Forelimb muscle (tissue), 1 donor: ENCODE measurements around the gene METTL23. TPM values are rescaled to one million over a fixed set of nuclear protein-coding genes. Genes with fewer than 3 reads are reported as not detected.
A peak's percentile ranks its signal among the peaks of the same experiment; 100 is the strongest.
"Not testable (repeated sequence)": the region's sequence is repeated elsewhere in the genome, so short reads cannot be mapped to it uniquely, and the experiment has no call there.

ENCODE experiments used
- DNase-seq: peaks from one replicate; pipeline ENCODE4 v3.0.0-alpha.2; 2013; ENCODE audit warnings: low read depth
- polyA plus RNA-seq: library from polyadenylated mRNA; unstranded; fragments of 120-200 nt; gene quantifications from one replicate; pipeline ENCODE4 v1.2.1, GENCODE V29; 2013; ENCODE audit not compliant: insufficient read length

The METTL23 gene
- polyA plus RNA-seq, 1 donor = 21.0 TPM

DNA sequence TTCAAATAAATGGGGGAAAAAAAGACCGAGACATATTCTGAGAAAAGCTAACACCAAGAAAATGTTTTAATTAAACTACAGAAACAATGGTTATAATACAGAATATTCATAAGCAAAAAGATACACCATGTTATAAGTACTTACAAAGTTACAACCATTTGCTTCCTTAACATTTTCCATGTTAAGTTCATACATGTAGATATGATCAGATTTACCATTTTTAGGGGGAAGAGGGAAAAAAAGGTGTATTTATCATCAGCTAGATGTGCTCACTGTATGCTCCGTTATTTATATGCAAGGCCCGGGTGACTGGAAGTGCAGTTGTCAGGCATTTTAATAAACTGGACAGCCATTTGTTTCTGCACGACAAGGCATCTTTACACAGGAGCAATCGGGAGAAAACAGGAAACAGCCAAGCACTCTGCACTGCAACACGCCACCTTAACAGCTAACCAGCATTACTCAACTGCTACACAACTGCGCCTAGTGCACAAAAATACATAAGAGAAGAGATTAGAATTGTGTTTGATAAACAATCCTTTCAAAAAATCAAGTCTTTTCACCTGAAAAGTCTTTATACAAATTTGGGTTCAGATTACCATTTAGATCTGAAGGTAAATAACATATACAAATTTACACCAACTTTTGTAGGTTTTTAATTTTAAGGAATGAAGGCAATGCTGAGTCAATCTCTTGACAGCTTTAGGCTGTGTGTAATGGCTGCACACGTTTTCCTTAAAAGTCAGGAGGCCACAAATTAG lies 7.6 kb downstream of the METTL23 start:
- no peak for DNase-seq

DNA sequence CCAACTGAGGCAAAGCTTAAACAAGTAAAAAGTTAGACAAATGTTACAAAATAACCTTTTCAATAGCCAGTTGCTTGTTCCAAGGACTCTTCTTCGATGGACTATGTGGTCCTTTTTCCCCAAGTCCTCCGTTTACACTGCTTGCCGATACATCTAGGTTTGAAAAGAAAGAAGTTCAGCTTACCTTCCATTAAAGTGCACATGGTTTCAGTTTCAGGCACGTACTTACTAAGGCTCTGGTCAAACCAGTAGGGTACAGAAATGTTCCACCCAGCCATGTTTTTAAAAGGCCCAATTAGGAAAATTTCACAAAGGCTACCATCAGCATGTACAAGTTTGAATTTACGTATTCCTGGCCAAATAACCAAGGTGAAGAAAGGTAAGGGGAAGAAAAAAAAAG lies 8.4 kb downstream of the METTL23 start:
- no peak for DNase-seq

DNA sequence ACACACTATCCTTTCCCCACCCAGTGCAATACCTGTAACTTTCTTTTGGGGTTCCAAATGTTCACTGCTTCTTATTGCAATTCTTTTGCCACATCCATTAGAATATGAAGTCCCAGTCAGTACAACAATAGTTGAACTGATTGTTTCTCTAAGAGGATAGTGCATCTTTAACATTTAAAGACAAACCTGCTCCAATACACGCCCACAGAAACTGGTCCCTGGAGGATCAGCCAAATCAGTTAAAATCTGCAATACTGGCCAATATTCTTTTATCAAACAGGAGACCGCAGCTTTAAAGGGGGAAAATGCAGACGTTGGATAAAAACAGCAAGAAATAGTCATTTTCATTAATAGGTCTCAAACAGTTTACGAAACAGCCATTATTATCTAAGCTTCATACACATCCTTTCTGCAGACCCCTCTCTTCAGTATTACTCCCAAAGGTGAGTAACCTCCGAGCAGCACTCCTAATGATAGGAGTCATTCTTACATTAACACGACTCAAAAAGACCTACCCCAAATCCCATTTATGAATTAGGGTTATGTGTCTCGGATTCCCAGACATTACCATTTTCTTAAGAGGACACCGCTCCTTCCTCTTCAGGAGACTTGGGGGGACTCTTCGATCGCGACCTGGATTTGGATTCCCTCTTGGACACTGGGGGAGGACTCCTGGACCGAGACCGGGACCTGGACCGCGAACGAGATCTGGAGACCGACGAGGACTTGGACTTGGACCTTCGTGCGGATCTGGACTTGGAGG lies 9.1 kb downstream of the METTL23 start:
- no peak for DNase-seq

DNA sequence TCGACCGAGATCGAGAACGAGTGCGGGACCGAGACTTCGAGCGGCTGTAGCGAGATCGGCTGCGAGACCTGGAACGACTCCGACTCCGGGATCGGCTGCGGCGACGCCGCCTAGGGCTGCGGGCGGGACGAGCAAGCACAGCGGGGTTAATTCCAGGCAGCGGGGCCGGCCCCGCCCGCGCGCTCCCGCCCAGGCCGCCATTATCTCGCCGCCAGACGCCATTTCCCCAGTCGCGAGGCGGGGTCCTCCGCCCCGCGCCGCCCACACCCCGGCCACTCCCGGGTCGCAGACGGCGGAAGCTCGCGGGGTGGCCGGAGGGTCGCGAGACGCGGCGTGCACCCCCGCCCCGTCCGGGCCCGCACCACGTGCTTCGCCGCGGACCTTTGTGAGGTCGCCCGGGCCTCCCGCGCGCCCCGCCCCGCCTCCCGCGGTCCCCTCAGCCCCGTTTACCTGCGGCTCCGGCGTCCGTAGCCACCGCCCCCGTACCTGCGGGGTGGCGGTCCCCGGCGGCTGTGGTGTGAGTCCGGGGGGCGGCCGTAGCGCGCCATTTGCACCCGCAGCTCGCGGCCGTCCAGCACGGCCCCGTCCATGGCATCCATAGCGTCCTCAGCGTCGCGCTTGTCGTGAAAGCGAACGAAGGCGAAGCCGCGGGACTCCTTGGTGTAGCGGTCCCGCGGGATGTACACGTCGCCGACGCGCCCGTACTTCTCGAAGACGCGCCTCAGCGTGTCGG lies 9.9 kb downstream of the METTL23 start:
- no peak for DNase-seq

DNA sequence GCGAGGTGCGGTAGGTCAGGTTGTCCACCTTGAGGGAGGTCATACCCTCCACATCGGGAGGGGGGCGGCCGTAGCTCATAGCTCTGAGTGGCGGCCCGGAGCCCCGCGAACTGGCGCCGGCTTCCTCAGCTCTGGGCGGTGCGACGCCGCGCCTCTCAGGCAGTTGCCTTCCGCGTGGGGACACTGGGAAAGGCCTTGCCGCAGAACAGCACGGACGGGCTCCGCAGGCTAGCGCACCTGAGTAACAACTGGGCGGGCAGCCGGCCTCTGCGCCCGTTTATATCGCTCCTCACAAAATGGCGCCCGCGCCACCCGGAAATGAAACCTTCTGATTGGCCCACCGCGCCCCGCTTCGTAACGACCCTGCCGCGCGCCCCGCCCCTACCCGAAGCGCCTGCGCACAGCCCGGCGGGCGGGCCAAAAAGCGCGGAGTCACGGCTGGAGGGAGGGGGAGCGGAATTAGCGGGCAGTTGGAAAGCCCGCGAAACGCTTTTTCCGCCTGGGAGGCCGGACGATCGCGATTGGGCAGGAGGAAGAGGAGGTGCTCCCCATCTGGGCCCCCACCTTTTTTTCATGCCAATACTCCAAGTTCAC lies 10.5 kb downstream of the METTL23 start, which contains the start of gene SRSF2:
Gene SRSF2, minus strand, starts transcription at position 250 of the 594 bp plus-strand sequence. Its CDS starts 171 bp downstream, at position 79.
- DNase-seq = peak; percentile 96

DNA sequence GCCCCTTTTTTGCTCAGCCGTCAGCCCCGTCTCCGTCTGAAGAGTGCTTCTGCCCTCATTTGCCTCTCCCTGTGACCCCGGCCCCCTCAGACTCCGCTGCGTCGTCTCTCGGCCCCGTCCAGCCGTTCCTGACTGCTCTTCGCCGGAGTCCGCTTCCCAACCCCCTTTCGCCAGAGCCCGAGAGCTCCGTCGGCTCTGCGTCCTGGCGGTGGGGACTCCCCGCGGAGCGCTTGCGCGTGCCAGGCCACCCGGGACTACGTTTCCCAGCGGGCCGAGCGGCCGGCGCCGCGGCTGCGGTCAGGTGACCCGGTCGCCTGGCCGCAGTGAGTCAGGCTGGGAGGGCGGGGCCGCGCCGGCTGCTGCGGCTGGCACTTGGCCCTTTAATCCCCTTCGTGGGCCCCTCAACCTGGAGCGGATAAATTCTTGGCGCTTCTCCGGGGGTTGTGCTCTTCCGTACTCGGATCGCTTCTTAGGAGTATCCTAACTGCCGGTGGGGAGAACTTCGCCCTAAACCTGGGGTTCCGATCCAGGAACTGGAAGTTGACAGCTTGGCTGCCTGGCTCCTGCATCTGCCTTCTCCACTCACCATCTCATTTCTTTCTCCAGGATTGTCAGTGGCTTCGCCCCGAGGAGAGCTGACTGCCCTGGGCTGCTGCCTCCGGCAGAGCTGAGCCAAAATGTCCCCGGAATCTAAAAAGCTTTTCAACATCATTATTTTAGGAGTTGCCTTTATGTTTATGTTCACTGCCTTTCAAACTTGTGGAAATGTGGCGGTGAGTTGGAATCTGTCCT lies 11.2 kb downstream of the METTL23 start, which contains the start of gene MFSD11:
Gene MFSD11, plus strand, starts transcription at position 444 of the 792 bp plus-strand sequence. Its CDS starts 234 bp downstream, at position 678.
- DNase-seq = peak; percentile 92

DNA sequence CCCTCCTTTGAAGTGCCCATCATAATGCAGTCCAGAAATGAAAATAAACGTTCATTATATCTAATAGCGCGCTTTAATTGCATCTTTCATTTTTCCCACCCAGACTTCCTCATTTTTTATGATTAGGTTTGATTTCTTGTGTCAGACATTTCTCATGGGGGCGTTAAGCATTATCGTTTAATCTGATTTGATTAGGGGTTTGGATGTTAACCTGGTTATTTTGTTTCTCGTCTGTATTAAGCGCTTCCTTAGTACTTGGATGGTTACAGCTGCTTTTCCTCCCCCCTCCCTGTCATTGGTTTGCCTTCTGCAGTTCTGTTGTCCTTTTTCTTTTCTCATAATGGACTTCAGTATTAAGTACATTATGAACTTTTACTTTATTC lies 11.8 kb downstream of the METTL23 start:
- no peak for DNase-seq

DNA sequence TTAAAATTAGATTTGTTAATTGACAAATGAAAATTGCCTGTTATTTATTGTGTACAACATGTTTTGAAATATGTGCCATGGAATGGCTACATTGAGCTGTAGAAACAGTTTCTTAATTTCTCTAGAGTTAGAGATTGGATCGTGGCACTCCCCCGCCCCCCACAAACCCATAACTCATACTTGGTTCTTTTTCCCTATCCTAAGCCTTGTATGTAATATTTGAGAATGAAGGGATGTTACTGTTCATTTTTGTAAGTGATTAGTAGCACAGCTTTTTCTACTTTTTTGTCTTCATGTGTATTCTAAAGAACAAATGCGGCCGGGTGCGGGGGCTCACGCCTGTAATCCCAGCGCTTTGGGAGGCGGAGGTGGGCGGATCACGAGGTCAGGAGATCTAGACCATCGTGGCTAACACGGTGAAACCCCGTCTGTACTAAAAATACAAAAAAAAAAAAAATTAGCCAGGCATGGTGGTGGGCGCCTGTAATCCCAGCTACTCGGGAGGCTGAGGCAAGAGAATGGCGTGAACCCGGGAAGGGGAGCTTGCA lies 13.0 kb downstream of the METTL23 start:
- not testable (repeated sequence) for DNase-seq

DNA sequence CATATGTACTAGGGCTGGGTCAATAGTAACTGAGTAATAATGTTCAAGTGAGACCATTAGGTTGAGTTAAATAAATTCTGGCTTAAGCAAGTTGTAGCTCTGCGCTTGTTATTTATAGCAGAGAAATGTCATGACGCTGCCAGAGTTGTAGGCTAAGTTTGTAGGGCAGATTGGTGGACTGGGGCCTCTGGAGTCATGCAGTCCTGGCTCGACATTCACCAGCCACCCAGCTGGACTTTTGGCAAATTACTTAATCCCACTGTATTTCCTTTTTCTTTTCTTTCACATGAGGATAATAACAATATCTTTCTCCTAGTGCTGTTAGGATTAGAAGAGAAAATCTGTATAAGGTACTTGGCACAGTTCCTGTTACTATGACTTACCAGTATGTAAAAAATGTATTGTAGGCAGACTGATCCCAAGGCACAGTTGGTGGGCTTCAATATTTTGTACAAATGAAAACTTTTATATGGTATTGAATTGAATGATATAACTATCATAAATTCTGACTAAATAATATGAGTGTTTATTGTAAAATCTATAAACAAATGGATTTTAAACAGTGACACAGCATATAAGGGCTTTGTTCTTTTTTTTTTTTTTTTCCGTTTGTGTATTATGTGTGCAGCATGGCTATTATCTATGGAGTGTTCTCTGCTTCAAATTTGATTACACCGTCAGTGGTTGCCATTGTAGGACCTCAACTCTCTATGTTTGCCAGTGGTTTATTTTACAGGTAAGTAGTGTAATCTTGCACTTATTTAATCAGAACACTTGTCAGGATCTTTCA lies 13.9 kb downstream of the METTL23 start:
- no peak for DNase-seq

DNA sequence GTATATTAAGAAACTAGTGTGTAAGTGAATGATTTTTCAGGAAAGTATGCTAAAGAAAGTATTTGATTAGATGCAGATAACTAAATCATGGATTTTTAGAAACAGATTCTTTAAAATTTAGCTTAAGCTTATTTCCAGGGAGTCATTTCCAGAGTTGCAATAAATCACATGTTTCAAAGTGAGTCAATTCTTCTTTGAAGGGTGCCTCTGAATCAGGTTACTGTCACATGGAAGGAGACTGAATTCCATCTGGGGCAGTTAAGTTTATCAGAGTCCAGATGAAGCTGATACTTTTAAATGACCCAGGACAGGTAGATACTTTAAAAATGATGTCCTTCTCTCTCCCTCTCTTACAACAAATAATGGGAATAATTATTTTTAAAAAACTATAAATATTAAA lies 16.3 kb downstream of the METTL23 start:
- no peak for DNase-seq

DNA sequence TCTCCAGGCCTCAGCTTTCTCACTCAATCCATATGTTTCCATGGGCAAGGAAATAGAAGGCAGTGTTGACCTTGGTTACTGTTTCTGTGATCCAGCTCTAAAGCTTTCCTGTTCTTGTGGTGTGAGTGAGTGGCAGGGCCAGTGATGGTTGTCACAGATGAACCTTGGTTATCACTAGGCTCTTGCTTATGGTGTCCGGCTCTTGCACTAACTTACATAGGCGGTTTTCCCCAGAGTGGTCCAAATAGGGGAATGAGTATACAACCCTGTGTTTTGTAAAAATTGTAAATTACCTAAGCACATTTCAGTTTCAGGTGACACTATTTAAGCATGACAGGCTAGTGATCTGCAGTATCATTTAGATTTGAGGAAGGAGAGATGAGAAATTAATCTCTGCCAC lies 18.1 kb downstream of the METTL23 start:
- no peak for DNase-seq

DNA sequence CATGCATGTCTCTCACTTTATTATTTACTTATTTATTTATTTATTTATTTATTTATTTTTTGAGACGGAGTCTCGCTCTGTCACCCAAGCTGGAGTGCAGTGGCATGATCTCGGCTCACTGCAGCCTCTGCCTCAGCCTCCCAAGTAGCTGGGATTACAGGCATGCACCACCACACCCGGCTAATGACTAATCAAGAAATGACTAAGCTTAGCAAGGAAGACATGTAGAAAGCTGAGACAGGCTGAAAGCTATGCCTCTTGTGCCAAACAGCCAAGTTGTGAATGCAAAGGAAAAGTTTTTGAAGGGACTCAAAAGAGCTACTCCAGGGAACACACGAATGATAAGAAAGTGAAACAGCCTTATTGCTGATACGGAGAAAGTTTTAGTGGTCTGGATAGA lies 19.1 kb downstream of the METTL23 start:
- not testable (repeated sequence) for DNase-seq

DNA sequence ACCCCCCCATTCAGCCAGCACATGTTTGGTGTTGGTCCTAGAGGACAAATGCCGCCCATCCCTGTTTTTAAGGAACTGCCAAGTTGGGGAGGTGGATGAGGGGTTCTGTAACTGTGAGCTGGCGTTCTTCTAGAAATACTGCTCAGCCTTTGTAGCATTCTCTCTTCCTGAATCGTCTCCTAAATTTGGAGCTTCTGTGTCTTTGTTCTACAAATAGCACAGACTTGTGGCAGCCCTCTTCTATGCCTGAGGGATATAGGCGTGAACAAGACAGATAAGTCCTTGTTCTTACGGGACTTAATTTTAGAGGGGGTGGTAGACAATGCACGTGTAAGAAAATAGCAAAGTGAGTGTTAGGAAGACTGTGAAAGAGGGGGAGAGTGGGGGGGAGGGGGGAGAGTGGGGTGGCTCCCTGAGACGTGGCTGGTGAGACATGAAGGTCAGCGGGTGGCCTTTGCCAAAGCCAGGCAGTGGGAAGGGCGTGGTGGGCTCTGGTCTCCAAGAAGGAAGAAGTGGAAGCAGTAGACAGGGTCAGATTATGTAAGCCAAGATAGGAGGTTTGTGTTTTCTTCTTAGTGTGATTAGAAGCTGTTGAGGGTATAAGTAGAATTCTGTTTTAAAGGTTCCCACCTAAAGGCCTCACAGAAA lies 21.2 kb downstream of the METTL23 start:
- no peak for DNase-seq

DNA sequence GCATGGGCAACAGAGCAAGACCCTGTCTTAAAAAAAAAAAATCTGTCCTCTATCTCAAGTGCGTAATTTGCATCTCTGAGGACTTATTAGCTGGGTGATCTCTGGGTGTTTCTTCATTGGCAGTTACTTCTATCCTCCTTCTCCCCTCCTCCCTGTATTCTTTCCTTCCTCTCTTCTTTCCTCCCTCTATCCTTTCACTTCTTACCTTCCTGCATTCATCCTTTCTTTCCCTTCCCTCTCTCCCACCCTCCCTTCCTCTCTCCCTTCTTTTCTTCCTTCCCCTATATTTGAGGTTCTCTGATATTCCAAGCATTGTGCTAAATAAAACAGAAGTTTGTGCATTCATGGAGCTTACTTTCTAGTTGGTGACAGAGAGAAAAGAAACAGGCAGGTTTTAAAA lies 22.0 kb downstream of the METTL23 start:
- DNase-seq = no peak

DNA sequence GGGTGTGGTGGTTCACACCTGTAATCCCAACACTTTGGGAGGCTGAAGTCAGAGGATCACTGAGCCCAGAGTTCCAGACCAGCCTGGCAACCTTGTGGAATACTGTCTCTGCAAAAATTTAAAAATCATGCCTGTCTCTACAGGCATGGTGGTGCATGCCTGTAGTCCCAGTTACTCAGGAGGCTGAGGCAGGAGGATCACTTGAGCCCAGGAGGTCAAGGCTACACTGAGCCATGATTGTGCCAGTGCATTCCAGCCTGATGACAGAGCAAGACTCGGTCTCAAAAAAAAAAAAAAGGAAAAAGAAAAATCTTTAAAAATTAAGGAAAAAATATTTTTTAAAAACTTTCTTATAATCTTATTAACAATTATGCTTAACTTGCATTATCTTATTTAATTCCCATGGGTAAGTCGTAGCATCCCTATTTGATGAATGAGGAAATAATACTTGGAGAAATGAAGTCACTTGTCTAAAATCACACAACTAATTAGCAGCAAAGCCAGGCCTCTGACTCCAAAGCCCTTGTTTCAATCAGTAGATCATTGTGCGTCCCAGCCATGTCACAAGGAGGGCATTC lies 24.9 kb downstream of the METTL23 start:
- DNase-seq = no peak

DNA sequence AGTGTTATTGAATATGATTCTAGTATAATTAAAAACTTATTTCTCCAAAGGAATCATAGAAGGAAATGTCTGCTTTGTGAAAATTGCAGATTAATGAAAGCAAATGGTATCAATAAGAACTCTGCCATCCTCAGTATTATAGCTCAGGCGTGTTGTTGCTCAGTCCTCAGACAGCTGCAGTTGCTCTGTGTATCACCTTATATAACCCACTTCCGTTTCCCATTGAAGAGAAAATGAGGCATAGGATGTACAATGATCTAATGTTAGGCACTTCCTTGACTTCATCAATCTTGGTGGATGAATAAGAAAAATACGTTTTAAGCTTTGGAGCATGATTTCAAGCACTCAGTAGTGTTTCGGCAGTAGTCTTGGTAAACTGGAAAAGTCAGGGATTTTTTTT lies 25.4 kb downstream of the METTL23 start:
- no peak for DNase-seq

DNA sequence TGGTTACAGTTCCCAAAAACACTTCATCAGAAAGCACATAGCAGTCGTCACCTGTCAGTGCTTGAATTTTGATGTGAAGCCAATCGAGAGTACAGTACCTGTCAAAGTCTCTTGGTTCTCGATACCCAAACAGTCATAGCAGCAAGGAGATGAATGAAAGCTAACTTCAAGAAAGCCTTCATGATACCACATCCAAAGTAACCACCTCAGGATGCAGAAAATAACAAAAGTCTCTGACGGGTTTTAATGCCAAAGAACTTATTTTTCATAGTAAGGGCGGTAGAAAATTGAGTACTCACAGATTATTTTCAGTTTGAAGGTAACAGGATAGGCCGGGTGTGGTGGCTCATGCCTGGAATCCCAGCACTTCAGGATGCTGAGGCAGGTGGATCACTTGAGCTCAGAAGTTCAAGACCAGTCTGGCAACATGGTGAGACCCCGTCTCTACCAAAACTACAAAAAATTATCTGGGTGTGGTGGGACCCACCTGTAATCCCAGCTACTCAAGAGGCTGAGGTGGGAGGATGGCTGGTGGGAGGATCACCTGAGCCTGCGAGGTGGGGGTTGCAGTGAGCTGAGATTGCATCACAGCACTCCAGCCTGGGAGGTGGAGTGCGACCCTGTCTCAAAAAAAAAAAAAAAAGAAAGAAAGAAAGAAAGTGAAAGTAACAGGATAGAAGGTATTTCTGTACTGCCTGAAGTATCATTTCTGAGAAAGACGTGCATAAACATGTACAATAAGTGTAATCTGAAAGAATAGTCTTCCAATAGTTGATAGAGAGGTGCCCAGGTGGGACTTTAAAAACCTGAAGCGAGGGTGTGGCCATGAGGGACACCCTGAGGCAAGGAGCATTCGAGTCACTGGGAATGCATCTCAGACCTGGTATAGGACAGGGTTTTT lies 26.7 kb downstream of the METTL23 start:
- DNase-seq = no peak

DNA sequence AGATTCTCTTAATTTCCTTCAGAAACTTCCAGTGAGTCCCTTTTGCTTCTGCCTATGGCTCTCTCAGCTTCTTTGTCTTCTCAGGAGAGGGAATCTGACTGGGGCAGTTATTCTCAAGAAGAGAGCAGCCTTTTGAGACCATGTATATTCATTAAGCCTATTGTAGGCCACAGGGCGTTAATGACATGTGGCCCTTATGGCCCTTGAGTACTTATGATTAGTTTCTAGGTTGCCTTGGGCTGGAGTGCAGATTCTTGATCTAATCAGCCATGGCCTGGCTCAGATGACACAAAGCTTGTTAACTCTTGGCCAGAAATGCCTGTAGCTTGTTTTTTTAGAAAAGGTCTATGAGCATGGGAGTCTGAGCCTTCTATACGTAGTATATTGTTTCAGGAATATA lies 28.6 kb downstream of the METTL23 start:
- DNase-seq = no peak
